Esophagus squamous epithelium (tissue), 4 donors: Measurements from ENCODE around the gene RBM5.
A peak's percentile ranks its signal among the peaks of the same experiment; 100 is the strongest.

ENCODE experiments used
- POLR2A ChIP-seq, 4 donors: fragments of 450-650 bp; IDR thresholded peaks; one replicate each; pipeline ENCODE4 v1.6.1; 2017; ENCODE audit warnings: antibody characterized with exemption in 4 of 4, mild to moderate bottlenecking in 4 of 4, moderate library complexity in 3 of 4
- TF ChIP-seq, protein P1 (sequence below), 6 experiments: fragments of 450-650 bp in 4 of 6; fragments of 200-600 bp in 2 of 6; sonication (generic) in 2 of 6; IDR thresholded peaks; one replicate each; pipeline ENCODE4 v1.5.1; 2016 to 2019; ENCODE audit warnings: antibody characterized with exemption in 6 of 6, mild to moderate bottlenecking in 4 of 6, moderate library complexity in 4 of 6

- TF ChIP-seq, protein P1, sequence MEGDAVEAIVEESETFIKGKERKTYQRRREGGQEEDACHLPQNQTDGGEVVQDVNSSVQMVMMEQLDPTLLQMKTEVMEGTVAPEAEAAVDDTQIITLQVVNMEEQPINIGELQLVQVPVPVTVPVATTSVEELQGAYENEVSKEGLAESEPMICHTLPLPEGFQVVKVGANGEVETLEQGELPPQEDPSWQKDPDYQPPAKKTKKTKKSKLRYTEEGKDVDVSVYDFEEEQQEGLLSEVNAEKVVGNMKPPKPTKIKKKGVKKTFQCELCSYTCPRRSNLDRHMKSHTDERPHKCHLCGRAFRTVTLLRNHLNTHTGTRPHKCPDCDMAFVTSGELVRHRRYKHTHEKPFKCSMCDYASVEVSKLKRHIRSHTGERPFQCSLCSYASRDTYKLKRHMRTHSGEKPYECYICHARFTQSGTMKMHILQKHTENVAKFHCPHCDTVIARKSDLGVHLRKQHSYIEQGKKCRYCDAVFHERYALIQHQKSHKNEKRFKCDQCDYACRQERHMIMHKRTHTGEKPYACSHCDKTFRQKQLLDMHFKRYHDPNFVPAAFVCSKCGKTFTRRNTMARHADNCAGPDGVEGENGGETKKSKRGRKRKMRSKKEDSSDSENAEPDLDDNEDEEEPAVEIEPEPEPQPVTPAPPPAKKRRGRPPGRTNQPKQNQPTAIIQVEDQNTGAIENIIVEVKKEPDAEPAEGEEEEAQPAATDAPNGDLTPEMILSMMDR (IDR thresholded peaks at IDR 0.05), result peak; percentile 78 to 94 (median 88)
- no peak for TF ChIP-seq POLR2A (IDR thresholded peaks at IDR 0.05)
Measured at GRCh38 chr3:50121072-50122032, 32.6 kb downstream of the RBM5 start.
